SK-N-SH (cell line): ENCODE data around the gene MYO19. TPM values are rescaled to one million over a fixed set of nuclear protein-coding genes. Genes with fewer than 3 reads are reported as not detected.

Experiments used
- CTCF ChIA-PET: fragments of 300-600, 350-600 bp; formaldehyde crosslinking; extraction: SDS; loops from one replicate; lab custom pipeline; 2021; lab: Yijun Ruan, JAX
- POLR2A ChIA-PET: fragments of 350-600 bp; sonication (Branson Sonifier 250); formaldehyde crosslinking; extraction: SDS; loops from one replicate; lab custom pipeline; 2020; ENCODE audit warnings: antibody characterized with exemption, inconsistent platforms; lab: Yijun Ruan, JAX
- DNase-seq: peaks from one replicate; pipeline ENCODE4 v3.0.0; 2012
- H2AFZ ChIP-seq: fragments of 200-600 bp; sonication (generic); 2 replicates; pipeline ENCODE4 v1.8.1; 2016; ENCODE audit warnings: antibody characterized with exemption, mild to moderate bottlenecking, low read depth
- H3F3A ChIP-seq: fragments of 200-600 bp; sonication (generic); replicated peaks from 2 replicates; pipeline ENCODE3; 2016; ENCODE audit warnings: antibody characterized with exemption, mild to moderate bottlenecking; ENCODE audit not compliant: insufficient read depth
- H3K27ac ChIP-seq, 2 experiments: fragments of 200-500 bp in 1 of 2; fragments of 200-600 bp in 1 of 2; sonication (Bioruptor generic) in 1 of 2; sonication (generic), shearing (Covaris generic) in 1 of 2; 2 replicates each; pipeline versions ENCODE4 v1.5.1 to v1.6.1; 2014 to 2016; ENCODE audit warnings: low read depth in 2 of 2, inconsistent platforms in 1 of 2, low read length in 1 of 2, mild to moderate bottlenecking in 1 of 2, mixed read lengths in 1 of 2
- H3K27me3 ChIP-seq: fragments of 200-600 bp; sonication (generic), shearing (Covaris generic); 2 replicates; pipeline ENCODE4 v1.6.1; 2016; ENCODE audit warnings: mixed run types; ENCODE audit not compliant: insufficient read depth
- H3K36me3 ChIP-seq, 2 experiments: fragments of 200-500 bp in 1 of 2; fragments of 200-600 bp in 1 of 2; sonication (Bioruptor generic) in 1 of 2; sonication (generic) in 1 of 2; replicated peaks in 1 of 2; 2 replicates each; pipeline versions ENCODE3 to v1.5.1; 2014 to 2016; ENCODE audit warnings: low read length in 1 of 2, mild to moderate bottlenecking in 1 of 2; ENCODE audit not compliant: insufficient read depth in 2 of 2, control insufficient read depth in 1 of 2
- H3K4me1 ChIP-seq, 2 experiments: fragments of 200-500 bp in 1 of 2; fragments of 200-600 bp in 1 of 2; sonication (Bioruptor generic) in 1 of 2; sonication (generic), shearing (Covaris generic) in 1 of 2; 2 replicates each; pipeline versions ENCODE4 v1.5.1 to v1.6.1; 2014 to 2016; ENCODE audit warnings: low read depth in 1 of 2, low read length in 1 of 2, mixed run types in 1 of 2; ENCODE audit not compliant: insufficient read depth in 2 of 2, control insufficient read depth in 1 of 2
- H3K4me2 ChIP-seq: fragments of 200-600 bp; sonication (generic), shearing (Covaris generic); 2 replicates; pipeline ENCODE4 v1.6.1; 2017; ENCODE audit warnings: mixed run types
- H3K4me3 ChIP-seq, 2 experiments: fragments of 200-500 bp in 1 of 2; fragments of 200-600 bp in 1 of 2; sonication (Bioruptor generic) in 1 of 2; sonication (generic), shearing (Covaris generic) in 1 of 2; 2 replicates each; pipeline versions ENCODE4 v1.5.1 to v1.8.1; 2014 to 2016; ENCODE audit warnings: low read depth in 2 of 2, inconsistent platforms in 1 of 2, low read length in 1 of 2, mild to moderate bottlenecking in 1 of 2, mixed read lengths in 1 of 2, moderate library complexity in 1 of 2
- H3K79me2 ChIP-seq: fragments of 200-600 bp; sonication (generic); 2 replicates; pipeline ENCODE4 v1.8.1; 2017; ENCODE audit warnings: mild to moderate bottlenecking; ENCODE audit not compliant: insufficient read depth
- H3K9ac ChIP-seq: fragments of 200-600 bp; sonication (generic); 2 replicates; pipeline ENCODE4 v1.6.1; 2017; ENCODE audit warnings: mixed run types
- H3K9me2 ChIP-seq: fragments of 200-600 bp; sonication (generic); 2 replicates; pipeline ENCODE4 v1.6.1; 2017; ENCODE audit warnings: mixed run types
- H3K9me3 ChIP-seq: fragments of 200-600 bp; sonication (generic); 2 replicates; pipeline ENCODE4 v1.6.1; 2017; ENCODE audit warnings: mixed run types, mild to moderate bottlenecking, moderate library complexity
- H4K20me1 ChIP-seq: fragments of 200-600 bp; sonication (generic); 2 replicates; pipeline ENCODE4 v1.6.1; 2017; ENCODE audit warnings: mild to moderate bottlenecking, mixed run types; ENCODE audit not compliant: insufficient read depth
- FOXM1 ChIP-seq: IDR thresholded peaks from 2 replicates; pipeline ENCODE4 v1.4.0; 2012; ENCODE audit warnings: low read depth, mild to moderate bottlenecking
- IRF3 ChIP-seq: fragments of 150-350 bp; IDR thresholded peaks from 2 replicates; pipeline ENCODE4 v1.6.1; 2016; ENCODE audit warnings: mild to moderate bottlenecking, low read depth, low read length
- MXI1 ChIP-seq: IDR thresholded peaks from 2 replicates; pipeline ENCODE4 v1.6.1; 2012; ENCODE audit warnings: mild to moderate bottlenecking, low read depth, low read length, improper control_type of control experiment
- NFIC ChIP-seq: IDR thresholded peaks from 2 replicates; pipeline ENCODE4 v1.4.0; 2012; ENCODE audit warnings: borderline replicate concordance
- PBX3 ChIP-seq: IDR thresholded peaks from 2 replicates; pipeline ENCODE4; 2012
- POLR2AphosphoS5 ChIP-seq: IDR thresholded peaks from 2 replicates; pipeline ENCODE4 v1.6.1; 2012; ENCODE audit warnings: low read depth, low read length
- SIN3A ChIP-seq: IDR thresholded peaks from 2 replicates; pipeline ENCODE4 v1.6.1; 2012; ENCODE audit warnings: low read depth, mild to moderate bottlenecking, low read length, moderate library complexity, borderline replicate concordance
- SMC3 ChIP-seq: IDR thresholded peaks from 2 replicates; pipeline ENCODE4 v1.6.1; 2012; ENCODE audit warnings: low read depth, low read length, improper control_type of control experiment
- TAF1 ChIP-seq: IDR thresholded peaks from 2 replicates; pipeline ENCODE4 v1.6.1; 2012; ENCODE audit warnings: low read depth, mild to moderate bottlenecking, low read length, moderate library complexity, borderline replicate concordance
- TCF12 ChIP-seq: IDR thresholded peaks from 2 replicates; pipeline ENCODE4 v1.4.0; 2012
- TEAD4 ChIP-seq: IDR thresholded peaks from 2 replicates; pipeline ENCODE4 v1.4.0; 2012; ENCODE audit warnings: mild to moderate bottlenecking, borderline replicate concordance; ENCODE audit not compliant: insufficient read depth
- USF1 ChIP-seq: IDR thresholded peaks from 2 replicates; pipeline ENCODE4 v1.4.0; 2012; ENCODE audit warnings: low read depth, borderline replicate concordance
- USF2 ChIP-seq: fragments of 150-350 bp; IDR thresholded peaks from 2 replicates; pipeline ENCODE4 v1.6.1; 2017; ENCODE audit warnings: antibody characterized with exemption, low read length, low read depth, borderline replicate concordance
- WGBS: methylation state at CpG from one replicate; pipeline ENCODE4 v1.1.6; 2017; ENCODE audit warnings: low lambda C conversion rate; 5-methylcytosine and 5-hydroxymethylcytosine counted together
- polyA plus RNA-seq, 3 experiments: library from polyadenylated mRNA; depleted of rRNA; stranded (reverse); fragments of >200 nt; gene quantifications; 2 replicates each; pipeline ENCODE4 v1.2.3, GENCODE V29; 2012

MYO19 gene
- polyA plus RNA-seq, 1 of the 3 experiments (the other 2 are of a cell fraction), result 61.6 TPM

- 98% methylated on average over 6 of the region's 6 CpGs for WGBS
- POLR2A ChIA-PET, result no interaction called here
- Histone ChIP-seq H3K27ac (no peak overlapping the region), H3F3A (peaks cover 3% of the 10 kb centered on the region), H3K4me1 (no peaks in the 10 kb centered on the region), H3K9ac (no peak overlapping the region), H3K36me3 (peaks cover 13 to 73% of the 10 kb centered on the region in 2 experiments), H4K20me1 (no peaks in the 10 kb centered on the region), H3K9me3 (no peaks in the 10 kb centered on the region), H3K27me3 (no peaks in the 10 kb centered on the region), H2AFZ (no peak overlapping the region), H3K9me2 (no peaks in the 10 kb centered on the region), H3K79me2 (no peaks in the 10 kb centered on the region), H3K4me2 (no peak overlapping the region), H3K4me3 (no peak overlapping the region)
- TF ChIP-seq PBX3 (no peak), POLR2AphosphoS5 (no peak), TAF1 (no peak), TEAD4 (no peak), TCF12 (no peak), IRF3 (no peak)
- CTCF ChIA-PET, result interaction anchor here (1.0 kb wide), 1 partner anchor 13 kb away, joined by 3 read pairs; no protein-coding TSS in a partner anchor
- no peak for DNase-seq
These were observed 23.5 kb downstream of the MYO19 start for GRCh38 chr17:36511216-36511615.

GRCh38 chr17:36510636-36511035, 24.0 kb downstream of the MYO19 start:
- H3K4me3 ChIP-seq, result no peak overlapping the region
- peaks cover 9 to 68% of the 10 kb centered on the region in 2 experiments for H3K36me3 ChIP-seq
- no peaks in the 10 kb centered on the region for H4K20me1 ChIP-seq
- no peaks in the 10 kb centered on the region for H3K79me2 ChIP-seq
- H3K9ac ChIP-seq, result no peak overlapping the region
- WGBS, result 74% methylated on average over 6 of the region's 14 CpGs
- TF ChIP-seq SMC3, result no peak
- TF ChIP-seq USF1, result no peak
- no peak for TF ChIP-seq NFIC
- no peak for TF ChIP-seq SIN3A
- TF ChIP-seq USF2, result no peak
- no peak for TF ChIP-seq FOXM1
- no peak for TF ChIP-seq POLR2AphosphoS5
- no peak for TF ChIP-seq MXI1
- H3K27ac ChIP-seq, result no peak overlapping the region
- H3K4me1 ChIP-seq, result no peaks in the 10 kb centered on the region
- H3K9me3 ChIP-seq, result no peaks in the 10 kb centered on the region
- ChIA-PET CTCF (interaction anchor here (1.0 kb wide), 1 partner anchor 13 kb away, joined by 3 read pairs; no protein-coding TSS in a partner anchor), POLR2A (no interaction called here)
- H3K27me3 ChIP-seq, result no peaks in the 10 kb centered on the region
- no peaks in the 10 kb centered on the region for H3K9me2 ChIP-seq
- H3F3A ChIP-seq, result peaks cover 3% of the 10 kb centered on the region
- H2AFZ ChIP-seq, result no peak overlapping the region
- no peak overlapping the region for H3K4me2 ChIP-seq
- DNase-seq, result no peak
